OCI-LY1 (cell line): ENCODE measurements around the gene DDIT4L.

Source experiments
- CTCF ChIP-seq: fragments of 200-600 bp; sonication (generic), shearing (Covaris generic); IDR thresholded peaks from 2 replicates; pipeline ENCODE4 v1.5.1; 2017; ENCODE audit warnings: mild to moderate bottlenecking, antibody characterized with exemption, low read length, moderate library complexity, mixed read lengths
- EZH2 ChIP-seq: fragments of 200-600 bp; sonication (generic), shearing (Covaris generic); IDR thresholded peaks from 2 replicates; pipeline ENCODE4 v1.8.0; 2017; ENCODE audit warnings: borderline replicate concordance, mixed run types, mild to moderate bottlenecking, antibody characterized with exemption, low read length, moderate library complexity, mixed read lengths

- TF ChIP-seq CTCF (no peak), EZH2 (no peak)
Measured at GRCh38 chr4:100184787-100185186, 5.5 kb downstream of the DDIT4L start.
